ENCODE data around the gene EHMT1. TPM values are rescaled to one million over a fixed set of nuclear protein-coding genes. Genes with fewer than 3 reads are reported as not detected.

EHMT1 gene
- total RNA-seq, 6 experiments from 2014 or later: 41.0 to 116 (median 46.9) TPM

DNA sequence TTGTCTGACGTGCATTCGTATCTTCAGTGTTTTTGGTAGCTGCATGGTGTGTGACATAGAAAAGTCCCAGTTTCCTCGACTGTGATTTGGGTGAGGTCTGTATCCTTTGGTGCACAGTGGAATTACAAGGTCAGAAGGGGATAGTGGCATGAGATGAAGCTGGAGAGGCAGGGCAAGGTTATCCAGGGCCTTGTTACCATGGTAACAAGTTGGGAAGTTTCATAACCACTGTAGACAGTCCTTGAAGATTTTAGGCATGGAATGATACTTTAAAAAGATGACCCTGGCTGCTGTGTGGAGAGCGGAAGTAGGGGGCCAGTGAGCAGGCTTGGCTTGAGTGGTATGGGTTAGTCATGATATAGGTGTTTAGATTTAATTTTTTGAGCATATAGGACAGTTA lies 11.9 kb downstream of the EHMT1 start:
- H3K27ac Mint-ChIP-seq: peak overlapping the region; percentile 34
- peaks cover 25% of the 10 kb centered on the region for H3K4me1 Mint-ChIP-seq (ENCODE audit: low read depth)
- no peaks in the 10 kb centered on the region; the same call in 1 of the 2 replicates for H3K36me3 Mint-ChIP-seq (ENCODE audit: low read depth)
- no peak overlapping the region for H3K4me3 Mint-ChIP-seq
- TF ChIP-seq, protein P1, sequence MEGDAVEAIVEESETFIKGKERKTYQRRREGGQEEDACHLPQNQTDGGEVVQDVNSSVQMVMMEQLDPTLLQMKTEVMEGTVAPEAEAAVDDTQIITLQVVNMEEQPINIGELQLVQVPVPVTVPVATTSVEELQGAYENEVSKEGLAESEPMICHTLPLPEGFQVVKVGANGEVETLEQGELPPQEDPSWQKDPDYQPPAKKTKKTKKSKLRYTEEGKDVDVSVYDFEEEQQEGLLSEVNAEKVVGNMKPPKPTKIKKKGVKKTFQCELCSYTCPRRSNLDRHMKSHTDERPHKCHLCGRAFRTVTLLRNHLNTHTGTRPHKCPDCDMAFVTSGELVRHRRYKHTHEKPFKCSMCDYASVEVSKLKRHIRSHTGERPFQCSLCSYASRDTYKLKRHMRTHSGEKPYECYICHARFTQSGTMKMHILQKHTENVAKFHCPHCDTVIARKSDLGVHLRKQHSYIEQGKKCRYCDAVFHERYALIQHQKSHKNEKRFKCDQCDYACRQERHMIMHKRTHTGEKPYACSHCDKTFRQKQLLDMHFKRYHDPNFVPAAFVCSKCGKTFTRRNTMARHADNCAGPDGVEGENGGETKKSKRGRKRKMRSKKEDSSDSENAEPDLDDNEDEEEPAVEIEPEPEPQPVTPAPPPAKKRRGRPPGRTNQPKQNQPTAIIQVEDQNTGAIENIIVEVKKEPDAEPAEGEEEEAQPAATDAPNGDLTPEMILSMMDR (IDR thresholded peaks at IDR 0.05): no peak
- H3K27me3 Mint-ChIP-seq (ENCODE audit: insufficient read depth): no peaks in the 10 kb centered on the region
- no peak for DNase-seq
- H3K9me3 Mint-ChIP-seq: no peaks in the 10 kb centered on the region

DNA sequence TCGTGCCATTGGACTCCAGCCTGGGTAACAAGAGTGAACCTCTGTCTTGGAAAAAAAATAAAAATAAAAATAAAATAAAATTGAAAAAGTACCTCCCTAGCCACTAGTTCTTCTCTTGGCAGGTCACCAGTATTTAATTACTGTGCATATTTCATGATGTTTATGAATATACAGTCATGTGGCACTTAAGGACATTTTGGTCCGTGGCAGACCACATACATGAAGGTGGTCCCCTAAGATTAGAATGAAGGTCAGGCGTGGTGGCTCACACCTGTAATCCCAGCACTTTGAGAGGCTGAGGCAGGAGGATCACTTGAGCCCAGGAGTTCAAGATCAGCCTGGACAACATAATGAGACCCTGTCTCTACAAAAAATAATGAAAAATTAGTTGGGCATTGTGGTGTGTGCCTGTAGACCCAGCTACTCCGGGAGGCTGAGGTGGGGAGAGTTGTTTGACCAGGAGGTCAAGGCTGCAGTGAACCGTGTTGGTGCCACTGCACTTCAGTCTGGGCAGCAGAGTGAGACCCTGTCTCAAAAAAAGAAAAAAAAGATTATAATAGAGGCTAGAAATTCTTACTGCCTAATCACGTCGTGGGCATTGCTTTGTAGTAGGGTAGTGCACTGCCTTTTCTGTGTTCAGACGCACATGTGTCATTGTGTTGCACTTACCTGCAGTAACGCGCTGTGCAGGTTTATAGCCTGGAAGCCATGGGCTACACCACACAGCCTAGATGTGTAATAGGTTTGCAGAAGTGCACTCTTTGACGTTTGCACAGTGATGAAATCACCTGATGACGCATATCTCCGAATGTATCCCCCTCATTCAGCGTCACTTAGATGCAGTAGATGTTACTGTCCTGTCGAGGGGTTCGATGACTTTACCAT lies 12.8 kb downstream of the EHMT1 start:
- Mint-ChIP-seq H3K27me3 (ENCODE audit: insufficient read depth) (no peaks in the 10 kb centered on the region), H3K4me3 (no peak overlapping the region), H3K9me3 (no peaks in the 10 kb centered on the region), H3K4me1 (ENCODE audit: low read depth) (peaks cover 25% of the 10 kb centered on the region), H3K27ac (no peak overlapping the region), H3K36me3 (ENCODE audit: low read depth) (no peaks in the 10 kb centered on the region; the same call in 1 of the 2 replicates)
- TF ChIP-seq, protein P1 (IDR thresholded peaks at IDR 0.05): no peak
- no peak for DNase-seq

DNA sequence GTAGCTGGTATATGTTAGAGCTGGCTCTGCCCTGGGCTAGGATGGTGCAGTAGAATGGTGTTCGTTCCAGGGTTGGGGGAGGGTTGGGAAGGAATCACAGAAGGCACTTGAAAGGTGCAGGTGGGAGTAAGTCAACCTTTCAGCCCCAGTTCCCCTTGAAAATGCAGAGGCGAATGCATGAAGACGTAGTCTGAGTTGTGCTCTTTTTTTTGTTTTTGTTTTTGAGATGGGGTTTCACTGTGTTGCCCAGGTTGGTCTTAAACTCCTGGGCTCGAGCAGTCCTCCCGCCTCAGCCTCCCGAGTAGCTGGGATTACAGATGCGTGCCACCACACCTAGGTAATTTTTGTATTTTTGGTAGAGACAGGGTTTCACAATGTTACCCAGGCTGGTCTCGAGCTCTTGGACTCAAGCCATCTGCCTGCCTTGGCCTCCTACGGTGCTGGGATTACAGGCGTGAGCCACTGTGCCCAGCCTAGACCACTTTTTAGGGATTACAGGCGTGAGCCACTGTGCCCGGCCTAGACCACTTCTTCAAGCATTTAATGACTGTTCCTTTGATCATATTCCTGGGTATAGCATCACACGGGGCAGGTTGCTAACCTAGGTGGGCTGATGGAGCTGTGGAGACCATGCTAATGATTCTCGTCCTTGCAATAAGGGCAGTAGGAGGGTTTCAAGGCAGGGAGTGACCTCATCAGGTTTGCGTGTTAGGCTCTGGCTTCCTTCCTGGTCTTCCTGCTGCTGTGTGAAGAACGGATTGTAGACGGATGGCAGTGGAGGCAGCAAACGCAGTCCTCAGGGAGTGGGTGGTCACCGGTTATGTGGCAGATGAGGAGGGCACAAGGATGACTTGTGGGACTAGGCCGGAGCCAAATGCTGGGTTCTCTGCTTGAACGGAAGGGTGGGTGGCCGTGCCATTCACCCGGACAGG lies 13.7 kb downstream of the EHMT1 start:
- Mint-ChIP-seq H3K27ac (no peak overlapping the region), H3K9me3 (no peaks in the 10 kb centered on the region), H3K27me3 (ENCODE audit: insufficient read depth) (no peaks in the 10 kb centered on the region), H3K4me3 (no peak overlapping the region), H3K36me3 (ENCODE audit: low read depth) (no peaks in the 10 kb centered on the region; the same call in 1 of the 2 replicates), H3K4me1 (ENCODE audit: low read depth) (peaks cover 25% of the 10 kb centered on the region)
- TF ChIP-seq, protein P1 (IDR thresholded peaks at IDR 0.05): no peak
- no peak for DNase-seq

DNA sequence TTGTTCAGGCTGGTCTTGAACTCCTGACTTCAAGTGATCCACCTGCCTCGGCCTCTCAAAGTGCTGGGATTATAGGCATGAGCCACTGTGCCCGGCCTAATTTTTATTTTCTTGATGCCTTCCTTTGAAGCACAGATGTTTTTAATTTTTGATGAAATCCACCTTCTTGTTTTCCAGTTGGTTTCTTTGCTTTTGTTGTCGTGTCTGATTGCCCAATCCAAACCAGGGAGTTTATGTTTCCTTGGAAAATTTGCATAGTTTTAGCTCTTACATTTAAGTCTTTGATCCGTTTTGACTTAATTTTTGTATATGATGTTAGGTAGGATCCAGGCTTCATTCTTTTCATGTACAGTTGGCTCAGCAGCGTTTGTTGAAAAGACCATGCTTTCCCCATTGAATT lies 15.2 kb downstream of the EHMT1 start:
- no peaks in the 10 kb centered on the region for H3K9me3 Mint-ChIP-seq
- H3K27ac Mint-ChIP-seq: no peak overlapping the region
- H3K4me1 Mint-ChIP-seq (ENCODE audit: low read depth): peaks cover 21% of the 10 kb centered on the region
- H3K27me3 Mint-ChIP-seq (ENCODE audit: insufficient read depth): no peaks in the 10 kb centered on the region
- DNase-seq: no peak
- TF ChIP-seq, protein P1 (IDR thresholded peaks at IDR 0.05): no peak
- no peaks in the 10 kb centered on the region; the same call in 1 of the 2 replicates for H3K36me3 Mint-ChIP-seq (ENCODE audit: low read depth)
- no peak overlapping the region for H3K4me3 Mint-ChIP-seq

DNA sequence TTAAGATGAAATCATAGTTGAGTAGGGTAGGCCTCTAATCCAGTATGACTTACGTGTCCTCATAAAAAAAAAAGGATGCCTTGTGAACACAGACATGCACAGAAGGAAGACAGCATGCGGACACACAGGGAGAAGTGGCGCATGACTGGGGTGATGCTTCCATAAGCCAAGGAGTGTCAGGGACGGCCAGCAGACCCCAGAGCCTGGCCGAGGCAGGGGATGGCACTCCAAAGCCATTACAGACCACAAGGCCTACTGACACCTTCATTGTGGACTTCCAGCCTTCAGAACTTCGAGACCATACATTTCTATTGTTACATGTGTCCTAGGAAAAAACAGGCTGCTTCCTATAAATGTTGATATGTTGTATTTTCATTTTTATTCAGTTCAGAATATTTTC lies 19.9 kb downstream of the EHMT1 start:
- peak overlapping the region; percentile 57; the same call in 1 of the 2 replicates for H3K4me3 Mint-ChIP-seq
- H3K27ac Mint-ChIP-seq: no peak overlapping the region
- H3K27me3 Mint-ChIP-seq (ENCODE audit: insufficient read depth): no peaks in the 10 kb centered on the region; the same call in 1 of the 2 replicates
- DNase-seq: no peak
- TF ChIP-seq, protein P1 (IDR thresholded peaks at IDR 0.05): no peak
- peaks cover 14% of the 10 kb centered on the region for H3K4me1 Mint-ChIP-seq (ENCODE audit: low read depth)
- H3K36me3 Mint-ChIP-seq (ENCODE audit: low read depth): peaks cover 10% of the 10 kb centered on the region
- no peaks in the 10 kb centered on the region for H3K9me3 Mint-ChIP-seq

Measured in HFFc6 (cell line).